HT-29 (cell line): ENCODE measurements around the gene CCSER1. TPM values are rescaled to one million over a fixed set of nuclear protein-coding genes. Genes with fewer than 3 reads are reported as not detected.
A peak's percentile ranks its signal among the peaks of the same experiment; 100 is the strongest.
"Not testable (repeated sequence)": the region's sequence is repeated elsewhere in the genome, so short reads cannot be mapped to it uniquely, and the experiment has no call there.

ENCODE experiments used
- DNase-seq: peaks from one replicate; pipeline ENCODE4 v3.0.0-alpha.2; 2015; ENCODE audit warnings: low spot score
- total RNA-seq: library from RNA; depleted of rRNA; stranded (reverse); fragments of >200 nt; shearing (Covaris generic); gene quantifications from 2 replicates; pipeline ENCODE4 v1.2.3, GENCODE V29; 2014

Gene CCSER1
- total RNA-seq, 1 experiment from 2014 or later = 12.3 TPM

- no peak for DNase-seq
Measured at GRCh38 chr4:90443231-90443630, 316.0 kb downstream of the CCSER1 start.

- no peak for DNase-seq
Measured at GRCh38 chr4:90444904-90445303, 317.7 kb downstream of the CCSER1 start.

- no peak for DNase-seq
Measured at GRCh38 chr4:90445380-90445779, 318.2 kb downstream of the CCSER1 start.

- no peak for DNase-seq
Measured at GRCh38 chr4:90449626-90450025, 322.4 kb downstream of the CCSER1 start.

- no peak for DNase-seq
Measured at GRCh38 chr4:90456891-90457290, 329.7 kb downstream of the CCSER1 start.

GRCh38 chr4:90457817-90458216 is 330.6 kb downstream of the CCSER1 start:
- DNase-seq = no peak

GRCh38 chr4:90458576-90458975 is 331.4 kb downstream of the CCSER1 start:
- DNase-seq = no peak

GRCh38 chr4:90474484-90474883 is 347.3 kb downstream of the CCSER1 start:
- DNase-seq = no peak

GRCh38 chr4:90476019-90476418 is 348.8 kb downstream of the CCSER1 start:
- DNase-seq = no peak

GRCh38 chr4:90476586-90476985 is 349.4 kb downstream of the CCSER1 start:
- no peak for DNase-seq

GRCh38 chr4:90484894-90485293 is 357.7 kb downstream of the CCSER1 start:
- DNase-seq = not testable (repeated sequence)

- DNase-seq = no peak
Measured at GRCh38 chr4:90486346-90486745, 359.2 kb downstream of the CCSER1 start.

GRCh38 chr4:90495211-90495610 is 368.0 kb downstream of the CCSER1 start:
- no peak for DNase-seq

- peak; percentile 18 for DNase-seq
Measured at GRCh38 chr4:90495936-90496335, 368.7 kb downstream of the CCSER1 start.

GRCh38 chr4:90498175-90498574 is 371.0 kb downstream of the CCSER1 start:
- no peak for DNase-seq

- no peak for DNase-seq
Measured at GRCh38 chr4:90503677-90504076, 376.5 kb downstream of the CCSER1 start.

GRCh38 chr4:90515191-90515590 is 388.0 kb downstream of the CCSER1 start:
- DNase-seq = no peak

- no peak for DNase-seq
Measured at GRCh38 chr4:90528551-90528950, 401.4 kb downstream of the CCSER1 start.

- no peak for DNase-seq
Measured at GRCh38 chr4:90536408-90536807, 409.2 kb downstream of the CCSER1 start.

GRCh38 chr4:90537491-90537890 is 410.3 kb downstream of the CCSER1 start:
- no peak for DNase-seq

GRCh38 chr4:90540536-90540935 is 413.3 kb downstream of the CCSER1 start:
- DNase-seq = no peak

- no peak for DNase-seq
Measured at GRCh38 chr4:90542216-90542615, 415.0 kb downstream of the CCSER1 start.

- DNase-seq = no peak
Measured at GRCh38 chr4:90543419-90544170, 416.4 kb downstream of the CCSER1 start.

GRCh38 chr4:90544532-90545045 is 417.4 kb downstream of the CCSER1 start:
- no peak for DNase-seq
